Upper lobe of left lung (tissue), 6 donors: ENCODE measurements around the gene MYBPC3. TPM values are rescaled to one million over a fixed set of nuclear protein-coding genes. Genes with fewer than 3 reads are reported as not detected.

Source experiments
- ATAC-seq, 2 donors: fragments of 200-7000 bp; cut with Tn5 transposase; one replicate each; pipeline ENCODE4 v1.9.1; 2022; ENCODE audit warnings: mild to moderate bottlenecking in 2 of 2, moderate library complexity in 2 of 2; ENCODE audit not compliant: low FRiP score in 2 of 2
- DNase-seq, 2 donors: peaks; one replicate each; pipeline ENCODE4 v3.0.0-alpha.2; 2019 to 2020
- H3K27ac ChIP-seq, 4 donors: fragments of 200-600 bp; sonication (generic); one replicate each; pipeline ENCODE4 v1.5.1; 2016 to 2019
- H3K27me3 ChIP-seq, 4 donors: fragments of 200-600 bp; sonication (generic); one replicate each; pipeline ENCODE4 v1.5.1; 2017 to 2019
- H3K36me3 ChIP-seq, 4 donors: fragments of 200-600 bp; sonication (generic); one replicate each; pipeline ENCODE4 v1.5.1; 2016 to 2019
- H3K4me1 ChIP-seq, 4 donors: fragments of 200-600 bp; sonication (generic); one replicate each; pipeline ENCODE4 v1.5.1; 2018 to 2019
- H3K4me3 ChIP-seq, 4 donors: fragments of 200-600 bp; sonication (generic); one replicate each; pipeline ENCODE4 v1.5.1; 2017 to 2019; ENCODE audit warnings: mild to moderate bottlenecking in 2 of 4, moderate library complexity in 1 of 4
- H3K9me3 ChIP-seq, 4 donors: fragments of 200-600 bp; sonication (generic); one replicate each; pipeline ENCODE4 v1.5.1; 2018 to 2019
- EP300 ChIP-seq, 4 donors: sonication (generic); formaldehyde crosslinking; IDR thresholded peaks; one replicate each; pipeline ENCODE4 v1.5.1; 2017; ENCODE audit warnings: antibody characterized with exemption in 4 of 4, control low read depth in 2 of 4
- POLR2A ChIP-seq, 4 donors: fragments of 450-650 bp; IDR thresholded peaks; one replicate each; pipeline ENCODE4 v1.5.1; 2016 to 2017; ENCODE audit warnings: antibody characterized with exemption in 4 of 4, mild to moderate bottlenecking in 2 of 4
- POLR2AphosphoS5 ChIP-seq, 2 donors: sonication (generic); formaldehyde crosslinking; IDR thresholded peaks; one replicate each; pipeline ENCODE4 v1.5.1; 2017; ENCODE audit warnings: antibody characterized with exemption in 2 of 2
- WGBS, 2 donors: methylation state at CpG; one replicate each; pipeline ENCODE4 v1.1.5; 2017 to 2018; 5-methylcytosine and 5-hydroxymethylcytosine counted together
- total RNA-seq, 6 donors: library from RNA; depleted of rRNA in 4 of 6; stranded (reverse); fragments of >200 nt in 4 of 6; gene quantifications; one replicate each; pipeline versions ENCODE4 v1.1.0 to v1.2.1, GENCODE V29; 2016 to 2021
- TF ChIP-seq, protein P1 (sequence below), 6 experiments: fragments of 450-650 bp in 4 of 6; fragments of 200-600 bp in 2 of 6; sonication (generic) in 2 of 6; IDR thresholded peaks; one replicate each; pipeline ENCODE4 v1.5.1; 2016 to 2019; ENCODE audit warnings: antibody characterized with exemption in 6 of 6
- donor health status: DM: no; HTN: no; CAD: no; lungs with moderate emphysema.
- donor health status: DM: no; HTN: yes; CAD: no; lungs with severe emphysema.

Gene MYBPC3
- total RNA-seq, 6 donors from 2014 or later = 0.61 to 1.8 (median 1.0) TPM; not detected in 1

DNA sequence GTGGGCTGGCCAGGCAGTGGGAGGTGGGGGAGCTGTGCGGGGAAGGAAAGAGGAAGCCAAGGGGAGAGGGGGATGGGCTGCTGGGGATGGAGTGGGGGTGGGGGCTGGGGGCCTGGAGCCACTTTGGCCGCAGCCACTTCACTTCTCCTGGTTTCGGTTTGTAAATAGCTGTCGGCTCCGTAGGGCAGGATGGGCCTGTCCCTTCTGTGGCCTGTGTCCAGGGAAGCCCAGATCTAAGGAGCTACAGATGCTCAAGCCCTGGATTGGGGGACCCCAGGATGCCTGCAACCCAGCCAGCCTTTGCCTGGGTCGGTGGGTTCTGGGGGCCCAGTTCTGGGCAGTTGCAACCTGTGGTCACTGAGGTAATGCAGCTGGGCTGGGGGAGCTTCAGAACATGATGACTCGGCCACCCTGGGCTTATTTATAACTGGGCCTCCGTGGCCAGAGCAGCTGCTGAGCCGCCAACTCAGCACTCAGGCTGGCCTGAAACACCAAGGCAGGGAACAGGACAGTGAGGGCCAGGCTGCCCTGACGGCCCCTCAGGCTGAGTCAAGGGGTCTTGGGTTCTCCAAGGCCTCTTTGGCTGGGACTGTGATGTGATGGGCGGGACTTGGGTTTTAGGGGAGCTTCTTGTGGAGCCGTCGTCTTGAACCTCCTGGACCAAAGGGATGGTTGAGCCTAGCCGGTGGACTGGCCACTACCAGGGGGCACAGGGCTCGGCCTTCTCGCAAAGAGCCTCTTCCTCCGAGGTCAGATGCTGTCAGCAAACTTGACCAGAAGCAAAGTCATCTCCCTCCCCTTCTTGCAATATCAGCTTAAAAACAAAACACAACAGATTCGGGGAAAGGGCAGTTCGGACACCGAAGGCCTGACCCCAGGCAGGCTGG lies 40.9 kb upstream of the MYBPC3 start:
- DNase-seq = peak; percentile 64 to 68
- WGBS, 2 donors = 20 to 50% methylated on average over 5 to 20 of the region's 20 CpGs
- peak in 1 of 4 donors; percentile 16 for TF ChIP-seq POLR2A (IDR thresholded peaks at IDR 0.05)
- TF ChIP-seq, protein P1, sequence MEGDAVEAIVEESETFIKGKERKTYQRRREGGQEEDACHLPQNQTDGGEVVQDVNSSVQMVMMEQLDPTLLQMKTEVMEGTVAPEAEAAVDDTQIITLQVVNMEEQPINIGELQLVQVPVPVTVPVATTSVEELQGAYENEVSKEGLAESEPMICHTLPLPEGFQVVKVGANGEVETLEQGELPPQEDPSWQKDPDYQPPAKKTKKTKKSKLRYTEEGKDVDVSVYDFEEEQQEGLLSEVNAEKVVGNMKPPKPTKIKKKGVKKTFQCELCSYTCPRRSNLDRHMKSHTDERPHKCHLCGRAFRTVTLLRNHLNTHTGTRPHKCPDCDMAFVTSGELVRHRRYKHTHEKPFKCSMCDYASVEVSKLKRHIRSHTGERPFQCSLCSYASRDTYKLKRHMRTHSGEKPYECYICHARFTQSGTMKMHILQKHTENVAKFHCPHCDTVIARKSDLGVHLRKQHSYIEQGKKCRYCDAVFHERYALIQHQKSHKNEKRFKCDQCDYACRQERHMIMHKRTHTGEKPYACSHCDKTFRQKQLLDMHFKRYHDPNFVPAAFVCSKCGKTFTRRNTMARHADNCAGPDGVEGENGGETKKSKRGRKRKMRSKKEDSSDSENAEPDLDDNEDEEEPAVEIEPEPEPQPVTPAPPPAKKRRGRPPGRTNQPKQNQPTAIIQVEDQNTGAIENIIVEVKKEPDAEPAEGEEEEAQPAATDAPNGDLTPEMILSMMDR (IDR thresholded peaks at IDR 0.05) = no peak
- H3K36me3 ChIP-seq = no peaks in the 10 kb centered on the region
- H3K9me3 ChIP-seq = no peaks in the 10 kb centered on the region
- no peak overlapping the region for H3K4me3 ChIP-seq
- ATAC-seq = peak; percentile 26 to 42
- H3K27ac ChIP-seq = peak overlapping the region; percentile 94 to 97 (median 95)
- H3K27me3 ChIP-seq = no peaks in the 10 kb centered on the region
- peaks cover 20 to 43% (median 41%) of the 10 kb centered on the region in 4 donors for H3K4me1 ChIP-seq

DNA sequence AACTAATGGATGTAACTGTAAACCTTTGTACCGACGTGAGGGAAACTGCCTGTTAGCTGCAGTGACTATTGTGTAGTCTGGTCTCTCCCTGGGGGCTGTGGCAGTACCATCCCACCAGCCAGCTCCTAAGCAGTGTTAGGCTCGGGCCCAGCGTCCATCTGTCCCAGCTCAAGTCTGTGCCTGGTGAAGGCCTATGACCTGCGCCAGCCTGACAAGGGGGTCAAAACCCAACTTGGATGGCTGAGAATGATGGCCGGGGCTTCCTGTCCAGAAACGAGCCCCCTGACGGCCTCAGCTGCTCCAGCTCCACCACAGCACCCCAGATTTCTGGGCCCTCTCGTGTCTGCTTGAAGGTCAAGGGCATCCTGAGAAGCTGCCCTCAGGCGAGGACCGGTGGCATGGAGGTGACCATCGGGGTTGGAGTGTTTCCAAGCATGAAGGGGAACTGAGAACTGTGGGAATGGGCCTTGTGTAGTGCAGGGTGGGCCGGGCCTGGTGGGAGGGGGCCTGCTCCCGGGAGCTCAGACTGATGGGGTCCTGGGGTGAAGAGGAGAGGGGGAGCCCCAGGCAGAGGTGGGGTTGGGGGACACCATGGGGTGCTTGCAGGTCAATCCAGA lies 40.2 kb upstream of the MYBPC3 start:
- Histone ChIP-seq H3K4me1 (peaks cover 20 to 43% (median 41%) of the 10 kb centered on the region in 4 donors), H3K27ac (peak overlapping the region; percentile 94 to 97 (median 95)), H3K36me3 (no peaks in the 10 kb centered on the region), H3K9me3 (no peaks in the 10 kb centered on the region), H3K4me3 (no peak overlapping the region), H3K27me3 (no peaks in the 10 kb centered on the region)
- WGBS, 2 donors = 67 to 76% methylated on average over 8 to 14 of the region's 14 CpGs
- DNase-seq (no peak), ATAC-seq (no peak)
- no peak for TF ChIP-seq EP300 (IDR thresholded peaks at IDR 0.05)

DNA sequence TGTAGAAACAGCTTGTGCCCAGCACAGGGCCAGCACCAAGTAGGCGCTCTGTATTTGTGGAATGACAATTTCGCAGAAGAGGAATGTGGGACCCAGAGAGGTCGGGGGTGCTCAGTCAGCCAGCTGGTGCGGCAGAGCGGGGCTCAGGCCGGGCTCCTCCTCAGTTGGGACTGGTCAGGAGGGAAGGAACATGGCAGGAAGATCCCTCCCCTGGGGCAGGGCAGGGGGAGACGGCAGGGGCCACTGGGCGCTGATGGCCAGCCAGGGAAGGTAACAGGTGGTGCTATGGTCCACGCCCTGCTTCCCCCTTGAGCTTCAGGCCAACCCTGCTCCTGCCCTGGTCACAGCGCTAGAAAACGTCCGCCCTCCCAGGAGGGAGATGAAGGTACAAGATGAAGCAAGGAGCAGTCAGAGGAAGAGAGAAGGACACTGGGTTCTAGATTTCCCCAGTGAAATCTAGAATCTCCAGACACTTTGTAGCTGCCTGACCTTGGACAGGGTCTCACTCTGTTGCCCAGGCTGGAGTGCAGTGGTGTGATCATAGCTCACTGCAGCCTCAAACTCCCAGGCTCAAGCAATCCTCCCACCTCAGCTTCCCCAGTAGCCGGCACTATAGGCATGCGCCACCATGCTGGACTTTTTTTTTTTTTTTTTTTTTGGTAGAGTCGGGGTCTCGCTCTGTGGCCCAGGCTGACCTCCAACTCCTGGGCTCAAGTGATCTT lies 39.4 kb upstream of the MYBPC3 start:
- H3K27ac ChIP-seq = peak overlapping the region; percentile 94 to 97 (median 95)
- no peaks in the 10 kb centered on the region for H3K36me3 ChIP-seq
- no peak overlapping the region for H3K4me3 ChIP-seq
- TF ChIP-seq EP300 (IDR thresholded peaks at IDR 0.05) = no peak
- no peak for TF ChIP-seq POLR2A (IDR thresholded peaks at IDR 0.05)
- no peak for TF ChIP-seq POLR2AphosphoS5 (IDR thresholded peaks at IDR 0.05)
- TF ChIP-seq, protein P1 (IDR thresholded peaks at IDR 0.05) = no peak
- DNase-seq (no peak), ATAC-seq (no peak)
- no peaks in the 10 kb centered on the region for H3K27me3 ChIP-seq
- WGBS, 2 donors = 82 to 85% methylated on average over 10 to 16 of the region's 16 CpGs
- no peaks in the 10 kb centered on the region for H3K9me3 ChIP-seq
- H3K4me1 ChIP-seq = peaks cover 20 to 43% (median 41%) of the 10 kb centered on the region in 4 donors

DNA sequence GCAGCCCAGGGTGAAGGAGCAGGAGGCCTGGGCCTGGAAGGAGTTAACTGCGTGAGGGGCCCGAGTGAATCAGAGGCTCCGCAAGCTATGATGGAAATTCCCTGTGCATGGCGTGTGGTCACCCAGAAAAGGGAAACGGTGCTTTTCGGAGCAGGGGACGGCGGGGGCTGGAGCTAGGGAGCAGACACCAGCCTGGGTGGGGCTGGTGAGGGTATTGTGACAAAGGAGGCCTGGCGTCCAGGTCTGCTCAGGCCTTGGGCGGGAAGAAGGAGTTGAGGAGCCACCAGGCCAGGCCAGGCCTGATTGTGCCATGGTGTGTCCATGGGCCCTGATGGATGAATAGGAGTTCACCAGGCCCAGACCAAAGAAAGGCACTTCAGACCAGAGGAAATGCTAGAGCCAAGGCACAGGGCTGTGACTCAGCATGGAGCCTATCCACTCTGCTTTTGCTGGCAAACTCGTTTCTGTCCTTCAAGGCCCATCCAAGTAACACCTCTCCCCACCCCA lies 38.6 kb upstream of the MYBPC3 start:
- peaks cover 20 to 43% (median 41%) of the 10 kb centered on the region in 4 donors for H3K4me1 ChIP-seq
- H3K9me3 ChIP-seq = no peaks in the 10 kb centered on the region
- H3K27me3 ChIP-seq = no peaks in the 10 kb centered on the region
- H3K36me3 ChIP-seq = no peaks in the 10 kb centered on the region
- peak in 1 of 2 donors; percentile 77 for DNase-seq
- TF ChIP-seq POLR2AphosphoS5 (IDR thresholded peaks at IDR 0.05) (peak in 1 of 2 donors; percentile 31), POLR2A (IDR thresholded peaks at IDR 0.05) (peak in 1 of 4 donors; percentile 66), EP300 (IDR thresholded peaks at IDR 0.05) (no peak)
- peak overlapping the region; percentile 94 to 97 (median 95) for H3K27ac ChIP-seq
- H3K4me3 ChIP-seq = no peak overlapping the region
- peak in 1 of 2 donors; percentile 57 for ATAC-seq
- WGBS, 2 donors = 74 to 79% methylated on average over 11 of the region's 11 CpGs

DNA sequence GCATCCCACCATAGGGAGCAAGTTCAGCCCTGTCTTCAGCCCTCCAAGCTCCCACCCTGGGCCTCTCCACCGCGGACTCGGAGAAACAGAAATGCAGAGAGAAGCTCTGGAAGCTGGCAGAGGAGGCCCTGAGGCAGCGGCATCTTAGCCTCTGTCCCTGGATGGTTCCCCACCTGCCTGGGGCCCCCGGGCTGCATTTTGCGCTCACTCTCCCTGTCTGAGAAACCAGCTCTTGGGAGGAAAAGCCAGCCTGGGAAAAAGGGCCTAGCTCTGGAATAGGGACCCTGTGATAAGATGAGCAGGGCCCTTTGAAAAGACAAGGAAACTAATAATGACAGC lies 37.9 kb upstream of the MYBPC3 start:
- no peaks in the 10 kb centered on the region for H3K36me3 ChIP-seq
- WGBS, 2 donors = 81 to 98% methylated on average over 3 to 6 of the region's 6 CpGs
- no peak for ATAC-seq
- TF ChIP-seq, protein P1 (IDR thresholded peaks at IDR 0.05) = no peak
- no peak for TF ChIP-seq EP300 (IDR thresholded peaks at IDR 0.05)
- TF ChIP-seq POLR2AphosphoS5 (IDR thresholded peaks at IDR 0.05) = no peak
- TF ChIP-seq POLR2A (IDR thresholded peaks at IDR 0.05) = no peak
- DNase-seq = no peak
- H3K27me3 ChIP-seq = no peaks in the 10 kb centered on the region
- peak overlapping the region; percentile 94 to 97 (median 95) for H3K27ac ChIP-seq
- H3K4me1 ChIP-seq = peaks cover 19 to 39% (median 37%) of the 10 kb centered on the region in 4 donors
- no peaks in the 10 kb centered on the region for H3K9me3 ChIP-seq
- no peak overlapping the region for H3K4me3 ChIP-seq
